Lung (tissue), 12 donors: ENCODE measurements around the gene EXO1. TPM values are rescaled to one million over a fixed set of nuclear protein-coding genes. Genes with fewer than 3 reads are reported as not detected.

Source experiments
- ATAC-seq: fragments of 200-7000 bp; cut with Tn5 transposase; one replicate; pipeline ENCODE4 v1.9.1; 2020; ENCODE audit warnings: moderate number of reproducible peaks; ENCODE audit not compliant: insufficient read depth, low FRiP score
- DNase-seq, 3 donors: peaks; one replicate each; pipeline ENCODE4 v3.0.0-alpha.2; 2013 to 2017
- H3K27ac ChIP-seq, 2 donors: one replicate each; pipeline ENCODE4 v1.5.1; 2013; ENCODE audit warnings: mild to moderate bottlenecking in 2 of 2, moderate library complexity in 2 of 2, control low read depth in 1 of 2, inconsistent platforms in 1 of 2, low read depth in 1 of 2, low read length in 1 of 2
- H3K27me3 ChIP-seq, 3 donors: one replicate each; pipeline ENCODE4 v1.5.1; 2013; ENCODE audit warnings: low read length in 2 of 3; ENCODE audit not compliant: control insufficient read depth in 3 of 3, insufficient read depth in 3 of 3
- H3K36me3 ChIP-seq, 4 donors: one replicate each; pipeline ENCODE4 v1.5.1; 2013; ENCODE audit warnings: low read length in 4 of 4, mild to moderate bottlenecking in 1 of 4, moderate library complexity in 1 of 4; ENCODE audit not compliant: control insufficient read depth in 4 of 4, insufficient read depth in 4 of 4
- H3K4me1 ChIP-seq, 5 donors: one replicate each; pipeline ENCODE4 v1.5.1; 2013; ENCODE audit warnings: low read length in 5 of 5, mild to moderate bottlenecking in 2 of 5, moderate library complexity in 1 of 5; ENCODE audit not compliant: control insufficient read depth in 5 of 5, insufficient read depth in 5 of 5
- H3K4me3 ChIP-seq: one replicate; pipeline ENCODE4 v1.5.1; 2013; ENCODE audit warnings: mild to moderate bottlenecking, control low read depth, moderate library complexity
- H3K9ac ChIP-seq, 2 donors: one replicate each; pipeline ENCODE4 v1.5.1; 2013; ENCODE audit warnings: low read length in 2 of 2, control low read depth in 1 of 2; ENCODE audit not compliant: insufficient read depth in 1 of 2
- H3K9me3 ChIP-seq, 4 donors: one replicate each; pipeline ENCODE4 v1.5.1; 2013; ENCODE audit warnings: low read length in 3 of 4, mild to moderate bottlenecking in 1 of 4, moderate library complexity in 1 of 4; ENCODE audit not compliant: control insufficient read depth in 4 of 4, insufficient read depth in 3 of 4
- CTCF ChIP-seq: IDR thresholded peaks from 2 replicates; pipeline ENCODE4 v1.5.1; 2012; ENCODE audit warnings: mild to moderate bottlenecking; ENCODE audit errors: control extremely low read depth, extremely low read depth
- WGBS, 2 donors: extraction: QIAGEN DNeasy Blood & Tissue Kit; methylation state at CpG; one replicate each; pipeline ENCODE4 v1.1.7; 2013; 5-methylcytosine and 5-hydroxymethylcytosine counted together
- polyA plus RNA-seq, 2 donors: library from polyadenylated mRNA; stranded (reverse); fragments of 200-250 nt; gene quantifications; one replicate each; pipeline ENCODE4 v1.2.1, GENCODE V29; 2013
- total RNA-seq, 2 donors: library from RNA; depleted of rRNA in 1 of 2; stranded (reverse); fragments of >200 nt in 1 of 2; gene quantifications; one replicate each; pipeline ENCODE4 v1.2.1, GENCODE V29; 2014 to 2021
- donor health status: control.
- donor health status: control.
- donor health status: Bipolar disorder and iron deficiency.
- donor health status: healthy.
- donor health status: DM: yes; HTN: yes; CAD: no.

Gene EXO1
- total and polyA plus RNA-seq, 4 donors: 0.44 to 2.5 (median 0.92) TPM

DNA sequence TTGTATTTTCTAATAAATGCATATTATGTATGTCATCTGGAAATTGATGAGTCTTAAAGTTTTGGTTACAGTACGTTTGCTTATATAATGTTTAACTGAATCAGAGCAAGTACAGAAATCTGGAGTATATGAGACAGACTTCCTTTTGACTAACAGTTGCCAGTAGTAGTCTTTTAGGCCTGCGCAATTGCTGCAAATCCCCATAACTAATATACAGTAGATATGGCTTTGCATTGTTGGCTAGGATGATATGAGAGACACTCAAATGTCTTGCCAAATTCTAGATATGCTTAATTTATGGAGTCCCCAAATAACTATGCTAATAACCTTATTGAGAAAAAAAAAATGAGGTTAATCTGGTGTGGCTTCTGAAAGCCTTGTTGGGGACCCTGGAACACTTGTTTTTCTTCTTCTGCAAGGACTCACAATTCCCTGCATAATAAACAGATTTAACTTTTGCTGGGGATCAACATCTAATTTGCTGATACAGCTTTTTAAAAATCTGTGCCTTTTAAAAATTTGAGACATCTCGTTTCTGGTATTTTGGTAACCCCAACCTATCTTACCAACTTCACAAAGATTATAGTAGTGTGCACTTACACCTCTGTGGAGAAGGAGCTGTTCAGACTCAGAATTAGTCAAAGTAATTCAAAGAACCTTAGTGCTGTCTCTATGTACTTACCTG, 22.9 kb downstream of the EXO1 start:
- Histone ChIP-seq H3K9me3 (no peaks in the 10 kb centered on the region), H3K4me3 (no peak overlapping the region), H3K27ac (no peak overlapping the region), H3K27me3 (no peaks in the 10 kb centered on the region), H3K9ac (no peak overlapping the region), H3K36me3 (no peaks in the 10 kb centered on the region), H3K4me1 (no peaks in the 10 kb centered on the region)
- ATAC-seq (no peak), DNase-seq (no peak)
- TF ChIP-seq CTCF: no peak
- WGBS, 2 donors: 92 to 94% methylated on average over 3 of the region's 3 CpGs

GRCh38 chr1:241881440-241881839, 33.4 kb downstream of the EXO1 start:
- Histone ChIP-seq H3K27ac (no peak overlapping the region), H3K9ac (no peak overlapping the region), H3K27me3 (no peaks in the 10 kb centered on the region), H3K4me1 (no peaks in the 10 kb centered on the region), H3K36me3 (peaks cover 0 to 2% (median 0%) of the 10 kb centered on the region in 4 donors), H3K9me3 (no peaks in the 10 kb centered on the region), H3K4me3 (no peak overlapping the region)
- DNase-seq: no peak
- no peak for ATAC-seq
- no peak for TF ChIP-seq CTCF
- 90 to 92% methylated on average over 6 of the region's 6 CpGs for WGBS, 2 donors

DNA sequence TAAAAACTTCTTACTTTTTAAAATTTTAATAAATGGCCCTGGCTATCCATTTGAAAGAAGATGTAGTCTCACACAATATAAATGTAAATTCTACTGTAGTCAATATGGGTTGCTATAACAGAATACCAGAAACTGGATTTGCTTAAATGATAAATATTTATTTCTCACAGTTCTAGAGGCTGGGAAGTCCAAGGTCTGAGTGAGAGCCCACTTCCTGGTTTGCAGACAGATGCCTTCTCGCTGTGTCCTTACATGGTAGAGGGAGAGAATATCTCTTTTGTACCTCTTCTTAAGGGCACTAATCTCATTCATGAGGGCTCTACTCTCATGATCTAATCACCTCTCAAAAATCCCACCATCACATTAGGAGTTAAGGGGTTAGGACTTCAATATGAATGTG, 35.2 kb downstream of the EXO1 start:
- no peak overlapping the region for H3K9ac ChIP-seq
- no peak overlapping the region for H3K27ac ChIP-seq
- 68 to 100% methylated on average over 1 of the region's 1 CpG for WGBS, 2 donors
- H3K9me3 ChIP-seq: no peaks in the 10 kb centered on the region
- H3K27me3 ChIP-seq: no peaks in the 10 kb centered on the region
- DNase-seq: no peak
- H3K4me1 ChIP-seq: no peaks in the 10 kb centered on the region
- peaks cover 0 to 2% (median 0%) of the 10 kb centered on the region in 4 donors for H3K36me3 ChIP-seq
- no peak for TF ChIP-seq CTCF
- ATAC-seq: no peak
- H3K4me3 ChIP-seq: no peak overlapping the region

DNA sequence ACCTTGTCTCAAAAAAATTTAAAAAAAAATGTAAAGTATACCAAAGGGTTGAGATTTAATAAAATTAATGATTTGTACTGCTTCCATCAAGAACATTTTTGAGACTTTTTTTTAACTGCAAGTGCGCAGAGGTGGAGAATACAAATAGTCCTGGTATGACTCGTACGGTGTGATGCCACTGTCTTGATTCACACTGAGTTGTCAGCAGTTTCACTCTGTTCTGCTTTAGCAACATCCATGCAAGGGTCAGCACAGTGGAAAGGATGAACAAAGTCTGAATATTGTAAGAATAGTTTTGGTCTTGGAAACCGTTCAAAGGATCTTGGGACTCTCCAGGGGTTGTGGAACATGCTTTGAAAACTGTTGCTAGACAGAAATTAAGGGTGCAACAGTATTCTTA, 40.2 kb downstream of the EXO1 start:
- peaks cover 0 to 2% (median 0%) of the 10 kb centered on the region in 4 donors for H3K36me3 ChIP-seq
- 88 to 97% methylated on average over 4 of the region's 4 CpGs for WGBS, 2 donors
- no peak for DNase-seq
- H3K27ac ChIP-seq: no peak overlapping the region
- ATAC-seq: no peak
- no peak overlapping the region for H3K9ac ChIP-seq
- no peaks in the 10 kb centered on the region for H3K27me3 ChIP-seq
- H3K4me1 ChIP-seq: no peaks in the 10 kb centered on the region
- TF ChIP-seq CTCF: no peak
- H3K4me3 ChIP-seq: no peak overlapping the region
- no peaks in the 10 kb centered on the region for H3K9me3 ChIP-seq
